Chondrocyte (in vitro differentiated cells): ENCODE results near the gene TM2D3. TPM values are rescaled to one million over a fixed set of nuclear protein-coding genes. Genes with fewer than 3 reads are reported as not detected.

ENCODE experiments used
- DNase-seq: peaks from one replicate; pipeline ENCODE4 v3.0.0; 2021; ENCODE audit warnings: mixed read lengths, low spot score
- H3K27ac Mint-ChIP-seq: one replicate; pipeline ENCODE4 v1.8.0; 2021; ENCODE audit warnings: mild to moderate bottlenecking, moderate library complexity, mixed read lengths; ENCODE audit not compliant: unreplicated experiment
- H3K27me3 Mint-ChIP-seq: 2 replicates; pipeline ENCODE4 v1.8.0; 2021; ENCODE audit warnings: low read depth, mixed read lengths
- H3K36me3 Mint-ChIP-seq: 2 replicates; pipeline ENCODE4 v1.8.0; 2021; ENCODE audit warnings: low read depth, mixed read lengths
- H3K4me1 Mint-ChIP-seq: 2 replicates; pipeline ENCODE4 v1.8.0; 2021; ENCODE audit warnings: low read depth, mild to moderate bottlenecking, mixed read lengths
- H3K4me3 Mint-ChIP-seq: one replicate; pipeline ENCODE4 v1.8.0; 2021; ENCODE audit warnings: mild to moderate bottlenecking, moderate library complexity, mixed read lengths; ENCODE audit not compliant: unreplicated experiment
- H3K9me3 Mint-ChIP-seq: 2 replicates; pipeline ENCODE4 v1.8.0; 2021; ENCODE audit warnings: low read depth, mixed read lengths
- total RNA-seq: library from RNA; stranded (reverse); gene quantifications from 3 replicates; pipeline ENCODE4 v1.2.1, GENCODE V29; 2021
- TF ChIP-seq, protein P1 (sequence below): fragments of 200-600 bp; sonication (generic); IDR thresholded peaks from 2 replicates; pipeline ENCODE4 v1.5.0; 2021; ENCODE audit warnings: antibody characterized with exemption, mild to moderate bottlenecking, moderate library complexity

The TM2D3 gene
- total RNA-seq, 1 donor from 2014 or later, result 44.7 TPM

DNA sequence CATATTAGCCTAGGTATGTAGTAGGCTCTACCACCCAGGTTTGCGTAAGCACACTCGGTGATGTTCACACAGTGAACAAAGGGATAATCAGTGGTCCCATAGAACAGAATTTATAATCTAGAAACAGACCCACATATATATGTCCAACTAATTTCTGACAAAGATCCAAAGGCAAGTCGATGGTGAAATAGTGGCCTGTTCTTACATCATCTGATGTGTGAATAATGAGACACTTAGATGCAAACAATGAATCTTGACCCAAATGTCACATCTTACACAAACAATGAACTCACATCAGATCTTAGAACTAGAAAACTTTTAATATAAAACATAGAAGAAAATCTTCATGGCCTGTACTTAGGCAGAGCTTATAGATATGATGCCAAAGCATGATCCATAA lies 17.6 kb upstream of the TM2D3 start:
- no peak overlapping the region for H3K27ac Mint-ChIP-seq

DNA sequence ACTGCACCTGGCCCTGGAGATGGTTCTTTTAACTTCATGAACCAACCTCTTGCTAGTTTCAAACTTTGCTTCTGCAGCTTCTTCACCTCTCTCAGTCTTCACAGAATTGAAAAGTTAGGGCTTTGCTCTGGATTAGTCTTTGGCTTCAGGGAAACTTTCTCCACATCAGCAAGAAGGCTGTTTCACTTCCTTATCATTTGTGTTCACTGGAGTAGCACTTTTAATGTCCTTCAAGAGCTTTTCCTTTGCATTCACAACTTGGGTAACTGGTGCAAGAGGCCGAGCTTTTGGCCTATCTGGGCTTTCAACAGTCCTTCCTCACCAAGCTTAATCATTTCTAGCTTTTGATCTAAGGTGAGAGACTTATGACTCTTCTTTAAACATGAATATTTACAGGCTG lies 15.7 kb upstream of the TM2D3 start:
- H3K27me3 Mint-ChIP-seq, result no peaks in the 10 kb centered on the region
- no peak overlapping the region for H3K4me3 Mint-ChIP-seq
- peaks cover 8% of the 10 kb centered on the region for H3K9me3 Mint-ChIP-seq
- H3K27ac Mint-ChIP-seq, result no peak overlapping the region
- DNase-seq, result no peak
- no peaks in the 10 kb centered on the region for H3K4me1 Mint-ChIP-seq
- peaks cover 22% of the 10 kb centered on the region for H3K36me3 Mint-ChIP-seq
- TF ChIP-seq, protein P1, sequence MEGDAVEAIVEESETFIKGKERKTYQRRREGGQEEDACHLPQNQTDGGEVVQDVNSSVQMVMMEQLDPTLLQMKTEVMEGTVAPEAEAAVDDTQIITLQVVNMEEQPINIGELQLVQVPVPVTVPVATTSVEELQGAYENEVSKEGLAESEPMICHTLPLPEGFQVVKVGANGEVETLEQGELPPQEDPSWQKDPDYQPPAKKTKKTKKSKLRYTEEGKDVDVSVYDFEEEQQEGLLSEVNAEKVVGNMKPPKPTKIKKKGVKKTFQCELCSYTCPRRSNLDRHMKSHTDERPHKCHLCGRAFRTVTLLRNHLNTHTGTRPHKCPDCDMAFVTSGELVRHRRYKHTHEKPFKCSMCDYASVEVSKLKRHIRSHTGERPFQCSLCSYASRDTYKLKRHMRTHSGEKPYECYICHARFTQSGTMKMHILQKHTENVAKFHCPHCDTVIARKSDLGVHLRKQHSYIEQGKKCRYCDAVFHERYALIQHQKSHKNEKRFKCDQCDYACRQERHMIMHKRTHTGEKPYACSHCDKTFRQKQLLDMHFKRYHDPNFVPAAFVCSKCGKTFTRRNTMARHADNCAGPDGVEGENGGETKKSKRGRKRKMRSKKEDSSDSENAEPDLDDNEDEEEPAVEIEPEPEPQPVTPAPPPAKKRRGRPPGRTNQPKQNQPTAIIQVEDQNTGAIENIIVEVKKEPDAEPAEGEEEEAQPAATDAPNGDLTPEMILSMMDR, result no peak

More for the DNA sequence above, 17.6 kb upstream of the TM2D3 start:
- Mint-ChIP-seq H3K4me3 (no peak overlapping the region), H3K36me3 (peaks cover 34% of the 10 kb centered on the region), H3K27me3 (no peaks in the 10 kb centered on the region), H3K9me3 (peaks cover 8% of the 10 kb centered on the region), H3K4me1 (no peaks in the 10 kb centered on the region)
- TF ChIP-seq, protein P1, result no peak
- DNase-seq, result no peak

DNA sequence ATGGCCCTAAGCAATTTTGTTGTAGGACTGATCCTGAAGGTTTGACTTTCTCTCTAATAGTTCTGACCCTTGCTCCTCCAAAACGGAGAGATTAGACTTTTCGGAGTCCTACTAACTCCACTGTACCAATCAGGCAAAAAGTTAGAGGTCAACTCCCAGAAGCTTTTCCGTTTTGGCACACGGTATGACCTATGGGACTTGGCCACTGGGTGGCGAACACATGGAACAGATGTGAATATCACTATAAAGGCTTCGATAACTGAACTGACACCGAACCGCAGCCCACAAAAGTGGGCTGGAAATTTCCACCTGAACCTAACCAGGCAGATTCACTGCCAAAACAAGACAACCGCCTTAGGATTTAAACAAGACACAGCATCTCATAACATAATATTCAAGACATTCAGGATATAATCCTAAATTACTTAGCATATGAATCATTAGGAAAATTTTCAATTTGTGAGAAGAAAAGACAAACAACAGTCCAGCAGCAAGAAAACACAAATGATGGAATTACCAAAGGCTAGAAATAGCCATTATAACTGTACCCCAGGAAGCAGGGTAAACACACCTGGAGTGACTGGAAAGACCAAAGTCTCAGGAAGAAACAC lies 12.2 kb upstream of the TM2D3 start:
- no peak overlapping the region for H3K27ac Mint-ChIP-seq
- no peaks in the 10 kb centered on the region for H3K4me1 Mint-ChIP-seq
- H3K9me3 Mint-ChIP-seq, result peaks cover 8% of the 10 kb centered on the region
- no peaks in the 10 kb centered on the region for H3K27me3 Mint-ChIP-seq
- DNase-seq, result no peak
- TF ChIP-seq, protein P1, result peak; percentile 63
- H3K4me3 Mint-ChIP-seq, result no peak overlapping the region
- H3K36me3 Mint-ChIP-seq, result peaks cover 14% of the 10 kb centered on the region

DNA sequence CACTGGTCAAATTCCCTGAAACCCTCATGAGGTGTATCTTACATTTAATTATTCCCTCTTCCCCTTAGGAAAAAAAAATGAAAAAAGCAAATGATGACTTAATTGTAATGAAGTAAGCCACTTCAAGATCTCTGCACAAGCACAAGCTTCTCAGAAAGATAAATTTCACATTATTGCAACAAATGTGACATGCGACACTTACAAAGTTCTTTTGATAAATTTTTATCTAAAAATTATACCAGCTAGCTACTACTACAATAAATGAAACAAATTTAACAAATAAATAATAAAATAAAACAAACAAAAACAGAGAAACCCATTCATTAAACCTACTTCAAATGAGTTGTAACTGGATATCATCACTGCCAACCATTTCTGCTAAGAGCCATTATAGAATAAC lies 10.0 kb upstream of the TM2D3 start:
- Mint-ChIP-seq H3K4me1 (no peaks in the 10 kb centered on the region), H3K4me3 (no peak overlapping the region), H3K9me3 (peaks cover 3% of the 10 kb centered on the region), H3K27me3 (no peaks in the 10 kb centered on the region), H3K27ac (no peak overlapping the region), H3K36me3 (peaks cover 9% of the 10 kb centered on the region)
- TF ChIP-seq, protein P1, result no peak
- DNase-seq, result no peak

DNA sequence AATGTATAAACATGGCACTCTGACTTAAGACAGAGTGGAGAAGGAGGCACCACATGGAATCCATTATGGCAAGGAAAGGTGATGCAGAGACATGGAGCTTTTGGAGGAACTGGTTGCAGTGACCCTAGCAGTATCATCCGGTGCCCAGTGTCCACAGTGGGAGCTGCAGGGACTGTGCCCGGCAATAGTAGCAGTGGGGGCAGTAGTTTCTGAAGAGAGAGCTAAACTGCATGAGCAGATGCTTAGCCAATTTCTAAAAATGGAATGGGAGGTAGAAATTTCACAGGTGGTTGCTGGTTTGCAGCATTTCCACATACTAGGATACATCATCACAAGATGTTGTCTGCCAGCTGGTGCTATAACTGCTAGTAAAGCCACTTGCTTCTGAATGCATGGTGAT lies 7.8 kb upstream of the TM2D3 start:
- no peaks in the 10 kb centered on the region for H3K27me3 Mint-ChIP-seq
- H3K36me3 Mint-ChIP-seq, result peaks cover 8% of the 10 kb centered on the region
- DNase-seq, result no peak
- H3K9me3 Mint-ChIP-seq, result no peaks in the 10 kb centered on the region
- no peak overlapping the region for H3K4me3 Mint-ChIP-seq
- TF ChIP-seq, protein P1, result no peak
- H3K27ac Mint-ChIP-seq, result no peak overlapping the region
- H3K4me1 Mint-ChIP-seq, result no peaks in the 10 kb centered on the region
